SK-N-SH (cell line): ENCODE measurements around the gene C4BPB.

Experiments used
- CTCF ChIP-seq: fragments of 200-600 bp; sonication (generic); IDR thresholded peaks from 2 replicates; pipeline ENCODE4 v1.6.1; 2017; ENCODE audit warnings: antibody characterized with exemption, mild to moderate bottlenecking, moderate library complexity
- EP300 ChIP-seq, 2 experiments: IDR thresholded peaks; 2 replicates each; pipeline versions ENCODE4 v1.4.0 to v1.6.1; 2012; ENCODE audit warnings: borderline replicate concordance in 1 of 2, low read depth in 1 of 2, low read length in 1 of 2
- IRF3 ChIP-seq: fragments of 150-350 bp; IDR thresholded peaks from 2 replicates; pipeline ENCODE4 v1.6.1; 2016; ENCODE audit warnings: mild to moderate bottlenecking, low read depth, low read length
- RAD21 ChIP-seq: IDR thresholded peaks from 2 replicates; pipeline ENCODE4 v1.6.1; 2012; ENCODE audit warnings: mild to moderate bottlenecking, low read length
- REST ChIP-seq: IDR thresholded peaks from 2 replicates; pipeline ENCODE4 v1.6.1; 2012; ENCODE audit warnings: mild to moderate bottlenecking, low read depth, low read length, moderate library complexity
- RFX5 ChIP-seq: IDR thresholded peaks from 2 replicates; pipeline ENCODE4 v1.6.1; 2012; ENCODE audit warnings: mild to moderate bottlenecking, improper control_type of control experiment, low read length

- TF ChIP-seq CTCF: no peak
- no peak for TF ChIP-seq REST
- TF ChIP-seq EP300 (IDR thresholded peaks at IDR 0.05; ENCODE audit: borderline replicate concordance in 1 of 2, low read depth in 1 of 2, low read length in 1 of 2): no peak
- TF ChIP-seq RFX5: no peak
- no peak for TF ChIP-seq RAD21
- no peak for TF ChIP-seq IRF3
Measured at GRCh38 chr1:207040181-207040533, 48.5 kb upstream of the C4BPB start.
